Naive thymus-derived CD4-positive, alpha-beta T cell (primary cell): ENCODE data around the gene SLC26A5. TPM values are rescaled to one million over a fixed set of nuclear protein-coding genes. Genes with fewer than 3 reads are reported as not detected.

Source experiments
- polyA plus RNA-seq, 2 donors: library from polyadenylated mRNA; unstranded; fragments of 300-500 nt; fragmentation: Illumina TruSeq; gene quantifications; one replicate each; pipeline ENCODE4 v1.2.3, GENCODE V29; 2021
- total RNA-seq, 6 experiments: library from RNA in 5 of 6; stranded (reverse) in 5 of 6; gene quantifications; 1 replicate in 5 of 6; 2 replicates in 1 of 6; pipeline ENCODE4 v1.2.3 and lab custom pipeline; 2021 to 2026

Gene SLC26A5
- total and polyA plus RNA-seq, 7 experiments from 2014 or later, result not detected

Other genes with a start within 250 kb of the SLC26A5 start
- 10 to 100 TPM; 55.2 to 94.1 (median 68.3) TPM for gene PMPCB, start 148.8 kb downstream of the SLC26A5 start, total RNA-seq
- 10 to 100 TPM; 93.9 to 95.7 TPM for gene PMPCB, start 148.8 kb downstream of the SLC26A5 start, polyA plus RNA-seq
- 10 to 100 TPM; 30.1 to 52.7 (median 38.0) TPM for gene DNAJC2, start 101.4 kb downstream of the SLC26A5 start, total RNA-seq
- gene DNAJC2, start 101.4 kb downstream of the SLC26A5 start, polyA plus RNA-seq, result 10 to 100 TPM; 18.2 to 22.5 TPM
- 100 to 1,000 TPM in 1 of 5 experiments, 10 to 100 TPM in 4; 60.8 to 152 (median 63.2) TPM for gene PSMC2, start 98.6 kb downstream of the SLC26A5 start, total RNA-seq
- gene PSMC2, start 98.6 kb downstream of the SLC26A5 start, polyA plus RNA-seq, result 100 to 1,000 TPM in 1 of 2 donors, 10 to 100 TPM in 1; 97.5 to 111 TPM